CD14-positive monocyte (primary cell): ENCODE results near the gene KCNJ2. TPM values are rescaled to one million over a fixed set of nuclear protein-coding genes. Genes with fewer than 3 reads are reported as not detected.

Experiments
- DNase-seq, 3 donors: peaks; one replicate each; pipeline ENCODE4 v3.0.0-alpha.2; 2011 to 2022
- H2AFZ ChIP-seq: 2 replicates; pipeline ENCODE4 v1.6.0; 2012; ENCODE audit warnings: mild to moderate bottlenecking, low read depth, low read length, inconsistent platforms; ENCODE audit not compliant: insufficient read depth, poor library complexity, severe bottlenecking
- H3K27ac ChIP-seq, 2 donors: 1 replicate in 1 of 2; 2 replicates in 1 of 2; pipeline ENCODE4 v1.5.1; 2012 to 2013; ENCODE audit warnings: low read length in 2 of 2, control low read depth in 1 of 2, inconsistent platforms in 1 of 2, low read depth in 1 of 2, mild to moderate bottlenecking in 1 of 2
- H3K27me3 ChIP-seq, 2 donors: one replicate each; pipeline versions ENCODE4 v1.6.0 to v1.6.1; 2011 to 2013; ENCODE audit warnings: low read length in 2 of 2; ENCODE audit not compliant: control insufficient read depth in 2 of 2, insufficient read depth in 2 of 2
- H3K36me3 ChIP-seq, 2 donors: replicated peaks in 1 of 2; 1 replicate in 1 of 2; 2 replicates in 1 of 2; pipeline versions ENCODE4 v1.5.1 to v1.6.1; 2012 to 2013; ENCODE audit warnings: low read length in 2 of 2, control low read depth in 1 of 2, inconsistent platforms in 1 of 2, mild to moderate bottlenecking in 1 of 2; ENCODE audit not compliant: insufficient read depth in 2 of 2, control insufficient read depth in 1 of 2
- H3K4me1 ChIP-seq, 2 donors: 1 replicate in 1 of 2; 2 replicates in 1 of 2; pipeline versions ENCODE4 v1.5.1 to v1.6.1; 2012 to 2013; ENCODE audit warnings: low read length in 2 of 2, control low read depth in 1 of 2, inconsistent platforms in 1 of 2, mild to moderate bottlenecking in 1 of 2, moderate library complexity in 1 of 2; ENCODE audit not compliant: insufficient read depth in 2 of 2, control insufficient read depth in 1 of 2
- H3K4me2 ChIP-seq: replicated peaks from 2 replicates; pipeline ENCODE3; 2012; ENCODE audit warnings: low read length, moderate library complexity, mild to moderate bottlenecking; ENCODE audit not compliant: poor library complexity, severe bottlenecking; ENCODE audit errors: extremely low read depth
- H3K4me3 ChIP-seq, 3 experiments: fragments of 200-600 bp in 1 of 3; sonication (generic) in 1 of 3; replicated peaks in 1 of 3; 1 replicate in 2 of 3; 2 replicates in 1 of 3; pipeline ENCODE4 v1.5.1; 2011 to 2013; ENCODE audit warnings: low read length in 3 of 3, mild to moderate bottlenecking in 3 of 3, control low read depth in 2 of 3, low read depth in 2 of 3, inconsistent platforms in 1 of 3, moderate library complexity in 1 of 3
- H3K79me2 ChIP-seq: 2 replicates; pipeline ENCODE4 v1.6.0; 2012; ENCODE audit warnings: mild to moderate bottlenecking, control low read depth, inconsistent platforms, low read length, moderate library complexity; ENCODE audit not compliant: insufficient read depth
- H3K9ac ChIP-seq: 2 replicates; pipeline ENCODE4 v1.6.0; 2017; ENCODE audit warnings: low read length, mild to moderate bottlenecking; ENCODE audit not compliant: insufficient read depth, poor library complexity, severe bottlenecking
- H3K9me3 ChIP-seq, 2 donors: replicated peaks in 1 of 2; 1 replicate in 1 of 2; 2 replicates in 1 of 2; pipeline versions ENCODE4 v1.5.1 to v1.6.1; 2012 to 2013; ENCODE audit warnings: low read length in 2 of 2, control low read depth in 1 of 2; ENCODE audit not compliant: control insufficient read depth in 1 of 2, insufficient read depth in 1 of 2
- H4K20me1 ChIP-seq: 2 replicates; pipeline ENCODE4 v1.6.0; 2012; ENCODE audit warnings: mild to moderate bottlenecking, low read length, control low read depth, moderate library complexity; ENCODE audit not compliant: insufficient read depth
- H3K27ac Mint-ChIP-seq, 7 donors: one replicate each; pipeline ENCODE4 v1.8.0; 2020; ENCODE audit warnings: mild to moderate bottlenecking in 7 of 7, mixed read lengths in 7 of 7, moderate library complexity in 6 of 7, inconsistent platforms in 2 of 7
- H3K27me3 Mint-ChIP-seq, 3 donors: one replicate each; pipeline ENCODE4 v1.8.0; 2021 to 2022; ENCODE audit warnings: low read depth in 3 of 3, mild to moderate bottlenecking in 3 of 3, mixed read lengths in 3 of 3, moderate library complexity in 3 of 3, inconsistent platforms in 1 of 3
- H3K36me3 Mint-ChIP-seq, 2 donors: one replicate each; pipeline ENCODE4 v1.8.0; 2020; ENCODE audit warnings: mixed read lengths in 2 of 2, inconsistent platforms in 1 of 2, mild to moderate bottlenecking in 1 of 2
- H3K4me1 Mint-ChIP-seq: one replicate; pipeline ENCODE4 v1.8.0; 2020; ENCODE audit warnings: mild to moderate bottlenecking, mixed read lengths
- H3K4me3 Mint-ChIP-seq, 2 donors: one replicate each; pipeline ENCODE4 v1.8.0; 2020; ENCODE audit warnings: mild to moderate bottlenecking in 2 of 2, mixed read lengths in 2 of 2, moderate library complexity in 1 of 2
- H3K9me3 Mint-ChIP-seq, 7 donors: one replicate each; pipeline ENCODE4 v1.8.0; 2020 to 2022; ENCODE audit warnings: mixed read lengths in 7 of 7, mild to moderate bottlenecking in 6 of 7, moderate library complexity in 6 of 7, inconsistent platforms in 2 of 7
- CTCF ChIP-seq: fragments of 200-600 bp; IDR thresholded peaks from one replicate; pipeline ENCODE4 v1.8.0; 2022; ENCODE audit warnings: antibody characterized with exemption, mild to moderate bottlenecking
- WGBS: methylation state at CpG from one replicate; pipeline ENCODE4 v1.1.5; 2013; ENCODE audit warnings: missing lambda C conversion rate; ENCODE audit not compliant: insufficient coverage; 5-methylcytosine and 5-hydroxymethylcytosine counted together
- intact Hi-C, 2 donors: fragments of 100-400 bp; cut with micrococcal nuclease; formaldehyde crosslinking; loops; one replicate each; pipeline versions ENCODE4 v1.15.0 to v1.15.1; 2023
- polyA plus RNA-seq, 3 donors: library from polyadenylated mRNA; depleted of rRNA in 1 of 3; unstranded in 2 of 3; stranded (reverse) in 1 of 3; fragments of 300-500 nt in 2 of 3; fragments of >200 nt in 1 of 3; fragmentation: Illumina TruSeq in 2 of 3; gene quantifications; 1 replicate in 2 of 3; 2 replicates in 1 of 3; pipeline ENCODE4 v1.2.3, GENCODE V29; 2012 to 2021

Gene KCNJ2
- polyA plus RNA-seq, 3 donors: 0.37 to 2.0 (median 1.7) TPM

GRCh38 chr17:70134777-70135176 lies 34.6 kb upstream of the KCNJ2 start:
- Histone ChIP-seq H3K9ac (no peak overlapping the region), H3K4me3 (no peak overlapping the region), H3K9me3 (peaks cover 0 to 4% of the 10 kb centered on the region in 2 donors), H3K27ac (no peak overlapping the region), H2AFZ (no peak overlapping the region), H4K20me1 (no peaks in the 10 kb centered on the region), H3K4me1 (peaks cover 10 to 12% of the 10 kb centered on the region in 2 donors), H3K79me2 (no peaks in the 10 kb centered on the region), H3K27me3 (no peaks in the 10 kb centered on the region), H3K4me2 (no peak overlapping the region), H3K36me3 (no peaks in the 10 kb centered on the region)
- no peak overlapping the region for H3K4me3 Mint-ChIP-seq
- H3K36me3 Mint-ChIP-seq: no peaks in the 10 kb centered on the region
- no peak for DNase-seq
- peaks cover 16% of the 10 kb centered on the region for H3K4me1 Mint-ChIP-seq
- H3K9me3 Mint-ChIP-seq: peaks cover 0 to 11% (median 4%) of the 10 kb centered on the region in 7 donors
- peaks cover 0 to 6% (median 3%) of the 10 kb centered on the region in 3 donors for H3K27me3 Mint-ChIP-seq
- H3K27ac Mint-ChIP-seq: no peak overlapping the region
- intact Hi-C loops: no loop called here
- TF ChIP-seq CTCF: no peak
- no CpG with 5 or more reads among the region's 1 CpG for WGBS

- Histone ChIP-seq H3K27ac (no peak overlapping the region), H4K20me1 (no peaks in the 10 kb centered on the region), H3K4me3 (no peak overlapping the region), H3K9ac (no peak overlapping the region), H3K4me1 (peaks cover 10 to 12% of the 10 kb centered on the region in 2 donors), H2AFZ (no peak overlapping the region), H3K27me3 (no peaks in the 10 kb centered on the region), H3K9me3 (peaks cover 0 to 4% of the 10 kb centered on the region in 2 donors), H3K79me2 (no peaks in the 10 kb centered on the region), H3K4me2 (no peak overlapping the region), H3K36me3 (no peaks in the 10 kb centered on the region)
- intact Hi-C loops: no loop called here
- no peak for DNase-seq
- no peak overlapping the region for H3K4me3 Mint-ChIP-seq
- no peak overlapping the region for H3K27ac Mint-ChIP-seq
- H3K4me1 Mint-ChIP-seq: peaks cover 16% of the 10 kb centered on the region
- TF ChIP-seq CTCF: no peak
- H3K9me3 Mint-ChIP-seq: peaks cover 0 to 11% (median 4%) of the 10 kb centered on the region in 7 donors
- H3K36me3 Mint-ChIP-seq: no peaks in the 10 kb centered on the region
- H3K27me3 Mint-ChIP-seq: peaks cover 0 to 6% (median 2%) of the 10 kb centered on the region in 3 donors
- WGBS: no CpG with 5 or more reads among the region's 5 CpGs
Observed at GRCh38 chr17:70136131-70136530, 33.2 kb upstream of the KCNJ2 start.
